GM21526 (cell line): Measurements from ENCODE around the gene LLCFC1.

ENCODE experiments used
- ATAC-seq: cut with Tn5 transposase; IDR thresholded peaks from one replicate; pipeline ENCODE4 v1.9.1; 2021; ENCODE audit warnings: moderate library complexity; ENCODE audit not compliant: unreplicated experiment, low FRiP score

LLCFC1 gene

GRCh38 chr7:142908921-142909890 is 30.1 kb upstream of the LLCFC1 start:
- no peak for ATAC-seq

DNA sequence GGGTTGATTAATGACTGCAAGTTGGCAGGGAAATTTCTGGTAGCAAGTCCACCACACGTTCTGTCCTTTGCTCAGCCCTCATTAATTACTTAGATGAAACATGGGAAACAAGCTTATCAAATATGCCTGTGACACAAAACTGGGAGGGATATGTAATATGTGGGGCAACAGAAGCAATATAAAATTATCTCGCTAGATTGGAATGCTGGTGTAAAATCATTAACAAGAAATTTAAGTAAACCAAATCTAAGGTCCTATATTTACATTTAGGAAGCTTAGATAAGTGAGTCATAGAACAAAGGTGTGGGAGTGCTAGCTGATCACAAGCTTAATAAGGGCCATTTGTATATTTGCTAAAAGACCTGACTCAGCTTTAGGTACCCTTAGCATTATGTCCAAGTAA is 29.3 kb upstream of the LLCFC1 start:
- no peak for ATAC-seq

- no peak for ATAC-seq
These were observed 28.8 kb upstream of the LLCFC1 start for GRCh38 chr7:142910481-142910880.

DNA sequence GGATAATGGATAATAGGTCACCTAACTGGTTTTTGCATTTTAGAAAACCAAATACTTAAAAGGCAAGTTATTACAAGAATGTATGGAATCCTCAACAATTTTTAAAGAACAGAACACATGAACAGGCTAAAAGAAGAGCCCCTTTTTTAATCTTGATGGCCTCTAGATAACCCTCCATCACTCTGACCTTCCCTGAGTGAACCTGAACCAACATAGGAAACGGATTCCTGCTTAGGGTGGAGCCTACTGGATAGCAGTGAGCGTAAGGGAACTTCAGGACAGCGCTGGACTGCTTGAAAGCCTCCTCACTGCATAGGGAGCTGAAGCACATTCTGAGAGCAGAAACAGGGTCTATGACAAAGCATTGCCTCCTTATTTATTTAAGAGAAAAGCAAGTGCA is 26.2 kb upstream of the LLCFC1 start:
- ATAC-seq = no peak

- no peak for ATAC-seq
These were observed 25.7 kb upstream of the LLCFC1 start for GRCh38 chr7:142913566-142913965.

GRCh38 chr7:142914121-142914520 is 25.2 kb upstream of the LLCFC1 start:
- ATAC-seq = no peak

GRCh38 chr7:142915315-142915714 is 24.0 kb upstream of the LLCFC1 start:
- ATAC-seq = no peak

DNA sequence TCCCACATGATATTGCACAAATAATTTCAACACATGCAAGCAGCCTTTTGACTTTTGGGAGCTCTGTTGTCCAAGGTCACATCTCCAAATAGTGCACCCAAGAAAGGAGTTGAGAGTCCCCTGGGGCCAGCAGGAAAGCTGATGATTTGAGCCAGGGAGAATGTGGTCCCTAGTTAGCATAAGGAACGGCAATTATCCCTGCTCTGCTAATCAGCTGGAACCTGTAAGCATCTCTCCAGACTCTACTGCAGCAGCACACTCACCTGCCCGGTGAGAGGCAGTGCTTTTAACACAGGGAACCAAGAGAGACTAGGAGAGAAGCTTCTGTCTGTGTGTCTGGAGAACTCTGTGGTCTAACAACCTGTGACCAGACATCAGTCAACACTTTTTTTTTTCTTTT is 22.8 kb upstream of the LLCFC1 start:
- ATAC-seq = no peak

- ATAC-seq = no peak
These were observed 21.8 kb upstream of the LLCFC1 start for GRCh38 chr7:142917447-142917846.

DNA sequence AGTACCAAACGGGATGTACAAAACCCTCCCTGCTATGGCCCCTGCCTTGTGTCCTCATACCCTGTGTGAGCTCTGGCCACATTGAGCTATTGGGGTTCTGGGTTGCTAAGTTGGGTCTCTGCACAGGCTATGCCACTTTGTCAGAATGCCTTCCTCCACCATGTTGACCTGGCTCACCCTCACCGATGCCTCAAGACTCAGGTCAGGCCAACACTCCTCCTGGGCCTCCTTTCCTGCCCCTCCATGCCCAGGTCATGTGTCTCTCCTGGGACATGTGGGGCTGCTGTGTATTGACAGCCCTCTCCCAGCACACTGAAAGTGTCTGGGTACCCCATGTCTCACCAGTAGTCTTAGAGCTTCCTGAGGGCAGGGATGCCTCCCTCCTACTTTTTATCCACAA is 20.4 kb upstream of the LLCFC1 start:
- no peak for ATAC-seq

DNA sequence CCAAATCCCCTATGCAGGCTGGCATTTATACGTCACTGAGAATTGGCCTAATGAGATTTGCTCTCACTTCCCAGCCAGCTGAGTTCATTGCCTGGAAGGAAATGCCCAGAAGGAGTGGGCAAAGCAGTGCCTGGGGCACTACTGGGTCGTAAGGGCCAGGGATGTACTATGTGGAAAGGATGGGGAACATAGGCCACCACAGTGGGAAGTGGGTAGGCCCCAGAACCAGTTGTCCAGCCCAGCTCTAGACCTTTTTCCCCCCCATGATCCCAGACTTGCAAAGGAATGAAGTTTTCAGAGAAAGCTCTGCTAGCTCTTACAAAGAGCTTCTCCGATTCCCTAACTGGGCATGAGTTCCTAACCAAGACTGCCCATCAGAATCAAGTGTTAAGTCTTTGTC is 19.6 kb upstream of the LLCFC1 start:
- ATAC-seq = no peak

DNA sequence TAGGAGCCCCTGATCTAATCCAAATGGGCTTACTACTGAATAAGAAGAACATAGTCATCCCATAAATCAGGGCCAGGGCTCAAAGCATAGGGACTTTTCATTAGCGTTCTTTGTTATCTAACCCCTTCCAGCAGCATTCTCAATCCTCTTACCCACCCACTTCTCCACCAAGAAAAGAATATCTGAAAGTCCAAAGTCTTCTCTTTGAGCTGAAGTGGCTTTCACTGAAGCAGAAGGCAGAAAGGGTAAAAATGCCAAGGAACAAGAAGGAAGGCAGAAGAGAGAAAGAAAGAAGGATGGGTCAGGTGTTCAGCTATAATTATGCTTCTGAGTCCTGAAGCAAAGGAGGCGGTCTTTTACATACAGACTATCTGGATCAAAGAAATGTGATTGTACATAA is 15.9 kb upstream of the LLCFC1 start:
- ATAC-seq = no peak

DNA sequence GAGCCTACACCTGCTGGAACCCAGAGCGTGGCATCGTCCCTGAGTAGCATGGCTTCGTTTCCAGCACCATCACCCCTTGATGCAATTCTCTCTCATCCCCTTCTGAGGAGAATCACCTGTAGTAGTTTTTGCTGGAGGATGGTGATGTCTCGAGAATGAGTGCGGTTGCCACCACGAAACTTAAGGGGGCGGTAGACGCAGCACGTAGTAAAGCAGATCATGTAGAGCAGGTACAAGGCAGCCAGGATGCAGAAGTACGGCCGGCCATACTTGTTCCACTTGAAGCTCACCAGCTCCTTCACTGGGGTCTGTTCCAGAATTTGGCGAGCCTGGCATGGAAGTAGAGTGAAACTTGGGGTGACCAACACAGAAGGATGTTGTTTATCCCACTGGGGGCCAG is 13.9 kb upstream of the LLCFC1 start:
- ATAC-seq = no peak

GRCh38 chr7:142927085-142927745 is 12.1 kb upstream of the LLCFC1 start:
- no peak for ATAC-seq

DNA sequence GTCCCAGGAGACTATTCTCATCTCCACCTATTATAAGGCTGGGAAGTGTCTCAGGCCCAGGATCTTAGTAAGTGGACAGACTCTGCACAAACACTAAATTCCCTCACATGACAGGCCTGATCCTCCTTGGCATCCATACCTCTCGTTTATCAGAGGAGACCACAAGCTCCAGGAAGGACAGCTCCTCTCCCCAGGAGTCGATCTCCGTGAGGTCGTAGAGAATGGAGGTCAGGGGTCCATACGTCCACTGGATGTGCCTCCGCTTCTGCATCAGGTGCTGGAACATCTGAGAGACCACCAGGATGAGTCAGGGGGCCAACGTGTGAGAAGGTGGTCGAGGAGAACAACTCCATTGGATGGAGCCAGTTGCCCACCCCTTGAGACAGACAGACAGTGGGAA is 11.3 kb upstream of the LLCFC1 start:
- no peak for ATAC-seq

GRCh38 chr7:142930126-142930730 is 9.1 kb upstream of the LLCFC1 start:
- ATAC-seq = no peak

DNA sequence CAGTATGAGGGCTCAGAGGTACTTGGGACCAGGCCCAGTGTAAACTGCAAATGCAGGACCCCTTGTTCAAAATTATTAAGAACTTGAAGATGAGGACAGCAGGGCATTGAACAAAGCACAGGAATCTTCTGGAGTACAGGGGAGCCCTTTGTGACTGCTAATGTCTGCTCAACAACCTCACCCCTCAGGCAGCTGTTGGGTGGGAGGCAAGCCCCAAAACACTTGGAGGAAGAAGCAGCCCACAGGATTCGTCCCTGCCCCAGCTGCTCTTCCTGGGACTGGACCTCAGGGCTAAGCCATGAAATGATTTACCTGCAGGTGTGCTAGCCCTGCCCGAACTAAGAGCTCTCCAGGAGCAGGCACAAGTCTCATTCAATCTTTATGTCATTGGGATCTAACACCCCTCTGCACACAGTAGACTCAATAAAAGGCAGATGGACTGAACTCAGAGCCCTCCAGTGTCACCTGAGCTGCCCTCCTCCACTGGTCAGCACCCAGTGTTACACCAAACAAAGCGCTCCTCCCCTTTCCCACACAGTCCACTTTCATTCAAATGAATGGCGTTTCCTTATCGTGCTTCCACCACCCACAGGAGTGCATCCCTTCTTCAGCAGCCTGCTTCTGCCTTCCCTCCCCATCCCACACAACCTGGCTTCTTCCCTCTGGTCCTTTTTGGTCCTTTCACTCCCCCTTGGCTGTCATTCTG is 6.7 kb upstream of the LLCFC1 start:
- ATAC-seq = no peak

GRCh38 chr7:142933092-142933475 is 6.2 kb upstream of the LLCFC1 start:
- no peak for ATAC-seq

DNA sequence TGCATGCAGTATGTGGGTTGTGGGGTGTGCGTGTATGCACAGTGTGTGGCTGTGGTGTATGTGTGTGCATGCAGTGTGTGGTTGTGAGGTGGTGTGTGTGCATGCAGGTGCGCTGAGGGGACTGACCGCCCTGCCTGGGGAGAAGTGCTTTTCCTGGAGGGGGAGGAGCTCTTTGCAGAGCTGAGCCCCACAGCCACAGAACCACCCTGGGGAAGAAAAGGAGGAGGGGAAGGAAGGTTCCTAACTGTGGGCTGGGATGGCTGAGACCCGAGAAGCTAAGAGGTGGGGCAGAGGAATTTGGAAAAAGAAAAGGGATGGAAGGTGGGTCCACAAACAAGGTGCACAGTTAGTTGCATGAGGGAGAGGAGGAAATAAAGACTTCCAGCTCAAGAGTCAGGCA is 5.7 kb upstream of the LLCFC1 start, which contains the start of gene TRPV5:
Gene TRPV5 (minus strand): TSS at position 123 of the 400 bp plus-strand sequence. CDS start 287 bp downstream, outside the sequence.
- ATAC-seq = no peak

- ATAC-seq = no peak
These were observed 5.2 kb upstream of the LLCFC1 start for GRCh38 chr7:142934056-142934455.
